NOMO-1 treated with dmso at 0.1 percent for 144 hours (cell line): ENCODE data around the gene TMEM41B.
"Not testable (repeated sequence)": the region's sequence is repeated elsewhere in the genome, so short reads cannot be mapped to it uniquely, and the experiment has no call there.

Source experiments
- DNase-seq: peaks from one replicate; lab custom pipeline; 2025; ENCODE audit not compliant: unreplicated experiment; lab: John Stamatoyannopoulos, UW

The TMEM41B gene, protein sequence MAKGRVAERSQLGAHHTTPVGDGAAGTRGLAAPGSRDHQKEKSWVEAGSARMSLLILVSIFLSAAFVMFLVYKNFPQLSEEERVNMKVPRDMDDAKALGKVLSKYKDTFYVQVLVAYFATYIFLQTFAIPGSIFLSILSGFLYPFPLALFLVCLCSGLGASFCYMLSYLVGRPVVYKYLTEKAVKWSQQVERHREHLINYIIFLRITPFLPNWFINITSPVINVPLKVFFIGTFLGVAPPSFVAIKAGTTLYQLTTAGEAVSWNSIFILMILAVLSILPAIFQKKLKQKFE

DNA sequence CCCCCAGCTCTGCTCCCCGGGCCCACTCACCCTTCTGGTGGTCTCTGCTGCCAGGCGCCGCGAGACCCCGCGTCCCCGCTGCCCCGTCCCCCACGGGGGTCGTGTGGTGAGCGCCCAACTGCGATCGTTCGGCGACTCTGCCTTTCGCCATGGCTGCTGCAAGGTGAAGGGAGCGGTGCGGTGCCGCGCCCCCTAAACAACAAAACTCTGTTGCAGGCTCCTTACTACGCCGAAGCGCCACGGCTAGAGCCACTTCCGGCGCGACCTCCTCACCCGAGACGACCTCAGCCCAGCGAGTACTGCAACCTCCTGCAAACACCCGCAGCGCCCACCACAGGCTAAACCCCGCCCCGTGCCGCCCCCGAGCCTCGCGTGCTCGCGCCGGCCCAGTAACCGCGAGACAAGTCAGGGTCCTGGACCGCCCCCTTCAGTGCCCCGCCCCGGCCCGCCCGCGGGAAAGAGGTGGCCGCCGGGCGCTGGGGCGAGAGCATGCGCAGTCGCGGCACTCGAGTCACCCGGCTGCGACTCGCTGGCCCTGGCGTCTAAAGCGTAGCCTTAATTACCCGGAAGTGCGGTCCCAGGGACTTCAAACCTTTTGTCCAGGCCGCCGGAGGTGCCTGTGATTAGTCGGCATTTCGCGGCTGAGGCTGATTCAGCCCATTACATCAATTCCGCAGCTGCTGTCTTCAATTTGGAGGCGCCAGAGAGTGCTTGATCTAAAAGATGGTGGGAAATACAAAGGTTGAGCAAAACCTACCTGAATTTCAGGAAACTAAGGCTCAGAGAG, at the start of gene TMEM41B:
TSS of gene TMEM41B (minus strand) at position 303 of the 787 bp plus-strand sequence. CDS start at position 151, 152 bp downstream.
- DNase-seq, result peak; percentile 97

DNA sequence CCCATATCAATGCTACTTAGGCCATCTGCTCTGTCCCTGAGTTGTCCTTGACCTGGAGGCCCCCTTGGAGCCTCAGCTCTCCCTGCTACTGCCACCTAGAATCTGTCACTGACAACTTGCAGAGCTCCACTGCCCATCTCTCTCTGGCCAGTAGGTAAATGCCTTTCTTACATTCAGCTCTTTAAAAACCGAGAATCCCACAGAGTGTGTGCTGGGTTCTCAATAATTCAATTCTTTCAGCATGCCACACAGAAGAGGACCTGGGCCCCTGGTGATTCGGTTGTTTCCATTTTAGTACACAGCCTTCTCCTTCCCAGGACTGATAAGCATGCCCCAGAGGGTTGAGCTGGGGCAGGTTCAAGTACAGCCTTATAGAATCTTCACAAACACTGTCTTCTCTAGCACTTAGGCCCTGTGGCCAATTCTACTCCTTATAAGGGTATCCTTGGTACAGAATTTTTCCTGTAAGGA, 48.0 kb upstream of the TMEM41B start:
- no peak for DNase-seq

DNA sequence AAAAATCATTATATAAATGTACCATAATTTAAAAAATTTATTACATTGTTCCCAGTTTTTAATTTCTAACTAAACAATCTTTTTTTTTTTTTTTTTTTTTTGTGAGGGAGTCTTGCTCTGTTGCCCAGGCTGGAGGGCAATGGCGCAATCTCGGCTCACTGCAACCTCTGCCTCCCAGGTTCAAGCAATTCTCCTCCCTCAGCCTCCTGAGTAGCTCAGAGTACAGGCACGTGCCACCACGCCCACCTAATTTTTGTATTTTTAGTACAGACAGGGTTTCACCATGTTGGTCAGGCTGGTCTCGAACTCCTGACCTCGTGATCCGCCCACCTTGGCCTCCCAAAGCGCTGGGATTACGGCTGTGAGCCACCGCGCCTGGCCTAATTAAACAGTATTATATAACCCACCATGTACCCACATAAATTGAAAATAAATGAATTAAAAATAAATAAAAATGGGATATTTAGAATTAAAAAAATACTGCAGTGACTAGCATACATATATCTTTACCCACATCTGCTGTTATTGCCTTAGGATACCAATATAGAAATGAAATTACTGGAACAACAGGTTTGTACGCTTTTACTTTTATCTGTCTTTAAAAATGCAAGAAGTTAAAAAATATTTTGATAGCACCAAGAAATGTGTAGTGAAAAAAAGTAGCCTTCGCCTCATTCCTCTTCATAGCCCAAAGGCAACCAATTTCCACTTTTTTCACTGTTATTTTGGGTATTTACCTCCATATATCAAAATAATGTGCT, 46.6 kb upstream of the TMEM41B start:
- not testable (repeated sequence) for DNase-seq

DNA sequence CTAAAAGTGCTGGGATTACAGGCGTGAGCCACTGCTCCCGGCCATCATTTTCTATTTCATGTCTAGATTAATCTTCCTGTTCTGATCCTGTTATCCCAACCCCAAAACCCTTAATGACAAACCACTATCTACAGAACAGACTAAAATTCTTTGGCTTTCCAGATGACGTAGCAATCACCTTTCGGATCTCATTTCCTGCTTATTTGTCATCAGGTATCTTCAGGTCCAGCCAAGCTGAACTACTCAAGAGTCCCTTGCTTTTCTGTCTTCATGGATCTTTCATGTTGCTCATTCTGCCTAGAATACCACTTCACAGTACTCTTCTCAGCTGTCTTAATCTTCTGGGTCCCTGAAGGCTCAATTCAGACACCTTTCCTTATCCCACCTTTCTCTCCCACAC, 42.6 kb upstream of the TMEM41B start:
- DNase-seq, result no peak

DNA sequence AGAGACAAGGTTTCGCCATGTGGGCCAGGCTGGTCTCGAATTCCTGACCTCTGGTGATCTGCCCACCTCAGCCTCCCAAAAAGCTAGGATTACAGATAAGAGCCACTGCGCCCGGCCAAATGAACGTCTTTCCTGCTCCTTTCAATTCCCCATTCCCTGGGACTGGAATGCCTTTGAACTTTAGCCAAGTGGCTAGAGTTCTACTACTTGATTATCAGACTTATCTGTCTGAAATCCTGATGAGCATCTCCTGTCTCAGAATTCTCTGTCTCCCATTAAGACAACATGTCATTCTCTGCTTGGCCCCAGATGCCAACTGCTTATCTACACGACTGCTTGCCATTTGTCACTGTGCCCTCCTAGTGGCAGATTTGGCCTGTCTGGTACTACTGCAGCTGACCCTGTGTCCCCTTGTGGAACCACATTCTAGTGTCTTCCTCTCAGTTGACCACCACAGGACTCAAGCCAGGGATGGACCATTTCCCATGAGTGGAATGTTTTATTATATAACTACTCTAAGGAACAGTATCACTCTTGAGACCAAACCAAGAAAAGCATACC, 37.0 kb upstream of the TMEM41B start:
- DNase-seq, result no peak

DNA sequence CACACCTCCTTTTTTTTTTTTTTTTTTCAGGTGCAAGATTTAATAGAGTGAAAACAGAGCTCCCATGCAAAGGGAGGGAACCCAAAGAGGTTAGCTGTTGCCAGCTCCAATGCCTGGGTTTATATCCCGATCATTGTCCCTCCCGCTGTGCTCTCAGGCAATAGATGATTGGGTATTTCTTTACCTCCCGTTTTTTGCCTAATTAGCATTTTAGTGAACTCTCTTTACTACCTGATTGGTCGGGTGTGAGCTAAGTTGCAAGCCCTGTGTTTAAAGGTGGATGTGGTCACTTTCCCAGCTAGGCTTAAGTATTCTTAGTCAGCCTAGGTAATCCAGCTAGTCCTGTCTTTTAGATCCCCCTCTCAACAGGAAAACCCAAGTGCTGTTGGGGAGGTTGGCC, 33.4 kb upstream of the TMEM41B start:
- not testable (repeated sequence) for DNase-seq

DNA sequence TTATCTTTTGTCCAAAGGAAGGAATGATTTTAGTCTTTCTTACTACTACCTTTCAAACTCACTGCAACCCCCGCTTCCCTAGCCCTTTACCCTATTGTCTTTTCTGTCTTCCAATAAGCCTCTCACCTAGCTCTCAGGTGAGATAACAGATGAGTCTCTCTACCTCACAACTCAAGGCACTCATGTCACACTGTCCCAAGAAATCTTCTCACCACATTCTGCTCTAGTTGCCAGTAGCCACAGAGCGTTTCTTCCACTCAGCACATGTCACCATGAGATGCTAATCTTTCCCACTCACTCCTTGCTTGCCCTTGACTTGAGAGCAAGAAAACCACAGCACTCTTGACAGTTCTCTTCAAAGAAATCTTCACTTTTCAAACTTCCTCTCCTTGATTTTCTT, 32.7 kb upstream of the TMEM41B start:
- no peak for DNase-seq

DNA sequence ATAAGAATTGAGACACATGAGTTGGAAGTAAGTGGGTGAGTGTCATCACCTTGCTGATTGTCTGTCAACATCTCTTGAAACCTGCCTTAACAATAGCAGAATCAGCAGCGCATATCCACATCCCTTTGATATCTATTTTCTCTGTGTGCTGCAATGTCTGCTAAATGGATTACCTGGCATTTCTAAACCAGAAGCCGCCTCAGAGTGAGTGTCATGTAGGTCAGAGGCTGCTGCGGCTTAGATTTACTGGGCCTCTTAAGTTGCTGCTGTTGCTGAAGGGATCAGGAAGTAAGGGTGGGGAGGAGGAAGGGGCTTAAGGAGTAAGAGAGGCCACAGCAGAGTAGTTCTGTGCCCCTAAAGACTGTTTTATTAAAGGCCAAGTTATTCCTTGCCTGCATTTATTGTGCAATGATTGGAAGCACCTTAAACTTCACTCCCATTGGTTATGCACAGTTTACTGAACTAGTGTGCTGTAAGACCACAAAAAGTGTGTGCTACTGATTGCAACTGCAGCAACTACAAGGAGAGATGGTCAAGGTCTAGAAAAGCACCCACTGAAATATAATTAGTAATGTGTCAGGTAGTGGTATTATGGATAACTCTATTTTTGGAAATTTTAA, 29.8 kb upstream of the TMEM41B start:
- DNase-seq, result no peak

DNA sequence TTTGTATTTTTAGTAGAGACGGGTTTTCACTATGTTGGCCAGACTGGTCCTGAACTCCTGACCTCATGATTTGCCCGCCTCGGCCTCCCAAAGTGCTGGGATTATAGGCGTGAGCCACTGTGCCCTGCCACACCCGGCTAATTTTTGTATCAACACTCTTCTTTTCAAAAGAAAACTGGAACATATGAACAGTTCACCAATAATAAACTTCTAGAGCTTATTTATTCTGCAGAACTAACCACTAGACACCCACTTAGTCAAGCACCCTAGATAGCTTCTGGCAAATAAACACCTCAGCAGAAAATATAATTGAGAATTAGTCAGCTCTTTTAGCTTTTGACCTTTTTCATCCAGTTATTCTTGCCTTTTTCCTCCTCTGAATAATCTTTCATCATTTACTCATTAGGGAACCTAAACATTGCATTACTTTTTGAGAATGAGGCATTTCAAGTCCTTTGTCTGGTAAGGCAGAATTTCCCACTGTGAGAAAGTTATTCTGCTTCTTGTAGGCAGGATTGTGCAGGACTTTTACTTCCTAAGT, 27.3 kb upstream of the TMEM41B start:
- no peak for DNase-seq

DNA sequence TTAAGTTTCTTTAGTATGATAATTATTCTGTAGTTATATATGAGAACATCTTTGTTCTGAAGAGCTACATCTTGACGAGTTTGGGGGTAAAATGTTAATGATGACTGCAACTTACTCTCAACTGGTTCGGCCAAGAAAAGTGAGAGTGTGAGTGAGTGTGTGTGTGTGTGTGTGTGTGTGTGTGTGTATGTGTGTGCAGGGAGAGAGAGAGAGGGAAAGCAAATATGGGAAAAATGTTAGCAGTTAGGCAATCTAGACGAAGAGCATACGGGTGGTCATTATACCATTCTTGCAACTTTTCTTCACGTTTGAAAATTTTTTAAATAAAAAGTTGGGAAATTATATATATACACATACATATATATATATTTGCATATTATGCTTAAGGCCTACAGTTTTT, 18.3 kb upstream of the TMEM41B start:
- DNase-seq, result no peak

DNA sequence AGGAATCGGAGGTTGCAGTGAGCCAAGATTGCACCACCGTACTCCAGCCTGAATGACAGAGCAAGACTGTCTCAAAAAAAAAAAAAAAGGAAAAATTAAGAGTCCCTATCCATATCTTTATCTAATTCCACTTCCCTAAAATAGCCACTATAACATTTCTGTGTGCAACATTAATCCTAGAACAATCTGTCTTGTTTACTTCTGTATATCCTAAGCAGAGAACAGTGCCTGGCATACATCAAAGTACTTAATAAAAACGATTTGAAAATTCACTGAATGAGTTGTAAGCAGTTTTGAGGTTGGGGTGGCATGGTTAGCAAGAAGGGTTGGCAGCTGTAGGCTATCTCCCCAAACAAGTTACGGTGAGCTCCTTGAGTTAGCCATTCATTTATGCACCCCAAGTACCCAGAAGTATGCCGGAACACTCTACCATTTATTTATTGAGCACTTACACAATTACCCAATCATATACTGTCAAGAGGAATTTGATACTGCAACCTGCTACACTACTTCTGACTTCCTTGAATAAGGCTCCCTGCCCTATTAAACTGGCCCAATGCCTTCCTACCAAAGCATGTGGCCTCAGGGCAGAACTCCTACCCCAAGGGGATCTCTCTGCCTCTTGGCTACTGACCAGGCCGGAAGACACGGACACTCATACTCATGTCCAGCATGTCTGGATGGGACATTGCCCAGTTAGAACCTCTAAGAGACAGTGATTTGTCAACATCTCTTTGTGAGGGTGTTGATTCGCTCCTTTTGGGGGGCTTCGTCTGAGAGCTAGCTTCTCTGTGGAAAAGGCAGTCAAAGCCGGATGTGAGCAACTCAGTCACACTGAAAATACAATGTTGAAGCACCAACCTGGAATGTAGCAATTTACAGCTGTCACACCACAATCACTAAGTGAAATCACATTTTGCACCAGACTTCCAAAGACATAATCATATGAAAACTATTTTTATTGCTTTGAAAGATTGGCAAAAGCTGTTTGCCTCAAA, 16.3 kb upstream of the TMEM41B start:
- DNase-seq, result no peak

DNA sequence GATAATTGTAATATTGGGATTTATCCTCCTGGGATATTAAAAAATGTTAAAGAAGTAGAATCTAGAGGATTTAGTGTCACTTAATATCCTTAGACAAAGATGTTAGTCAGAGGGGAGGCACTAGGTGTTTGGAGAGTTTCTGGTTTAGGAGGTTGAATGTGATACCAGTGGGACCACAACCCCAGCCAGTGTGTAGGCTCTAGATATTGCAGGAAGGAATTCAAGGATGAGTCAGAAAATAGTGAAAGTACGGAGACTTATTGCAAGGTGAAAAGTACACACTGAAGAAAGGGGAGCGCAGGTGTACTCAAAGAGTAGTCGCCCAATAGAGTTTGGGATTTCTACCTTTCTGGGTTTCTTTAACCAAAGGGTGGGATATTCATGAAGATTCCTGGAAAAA, 5.7 kb upstream of the TMEM41B start:
- no peak for DNase-seq

DNA sequence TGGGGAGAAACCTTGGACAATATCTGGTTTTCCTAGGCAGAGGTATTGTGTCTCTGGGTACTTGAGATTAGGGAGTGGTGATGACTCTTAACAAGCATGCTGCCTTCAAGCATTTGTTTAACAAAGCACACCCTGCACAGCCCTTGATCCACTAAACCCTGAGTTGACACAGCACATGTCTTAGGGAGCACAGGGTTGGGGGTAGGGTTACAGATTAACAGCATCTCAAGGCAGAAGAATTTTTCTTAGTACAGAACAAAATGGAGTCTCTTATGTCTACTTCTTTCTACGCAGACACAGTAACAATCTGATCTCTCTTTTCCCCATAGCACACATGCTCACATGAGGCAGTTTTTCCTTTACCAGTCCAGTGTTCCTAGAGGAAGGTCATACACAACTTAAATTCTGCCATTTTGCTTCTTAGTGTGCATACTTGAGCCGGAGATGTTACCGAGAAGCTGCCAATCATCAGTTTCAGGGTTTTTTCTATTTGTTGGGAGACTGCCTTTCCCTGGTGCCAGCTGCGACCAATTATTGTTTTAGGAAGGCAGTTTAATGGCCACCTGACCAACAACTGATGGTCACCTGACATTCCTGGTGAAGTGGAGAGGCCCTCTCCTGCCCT, 5.1 kb upstream of the TMEM41B start:
- DNase-seq, result not testable (repeated sequence)

DNA sequence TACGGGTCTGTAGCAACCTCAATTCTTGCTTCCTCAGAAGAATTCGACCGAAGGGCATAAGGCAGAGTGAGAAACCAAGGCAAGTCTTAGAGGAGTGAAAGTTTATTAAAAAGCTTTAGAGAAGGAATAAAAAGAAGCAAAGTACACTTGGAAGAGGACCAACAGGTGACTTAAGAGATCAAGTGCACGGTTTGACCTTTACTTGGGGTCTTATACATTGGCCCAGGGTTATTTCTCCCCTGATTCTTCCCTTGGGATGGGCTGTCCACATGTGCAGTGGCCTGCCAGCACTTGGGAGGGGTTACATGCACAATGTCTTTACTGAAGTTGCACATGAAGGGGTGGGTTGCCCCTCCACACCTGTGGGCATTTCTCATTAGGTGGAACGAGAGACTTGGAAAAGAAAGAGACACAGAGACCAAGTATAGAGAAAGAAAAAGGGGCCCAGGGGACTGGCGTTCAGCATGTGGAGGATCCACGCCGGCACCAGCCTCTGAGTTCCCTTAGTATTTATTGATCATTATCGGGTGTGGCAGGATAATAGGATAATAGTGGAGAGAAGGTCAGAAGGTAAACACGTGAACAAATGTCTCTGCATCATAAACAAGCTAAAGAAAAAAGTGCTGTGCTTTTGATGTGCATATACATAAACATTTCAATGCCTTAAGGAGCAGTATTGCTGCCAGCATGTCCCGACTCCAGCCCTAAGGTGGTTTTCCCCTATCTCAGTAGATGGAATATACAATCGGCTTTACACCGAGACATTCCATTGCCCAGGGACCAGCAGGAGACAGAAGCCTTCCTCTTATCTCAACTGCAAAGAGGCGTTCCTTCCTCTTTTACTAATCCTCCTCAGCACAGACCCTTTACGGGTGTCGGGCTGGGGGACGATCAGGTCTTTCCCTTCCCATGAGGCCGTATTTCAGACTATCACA, 4.3 kb upstream of the TMEM41B start:
- DNase-seq, result not testable (repeated sequence)

DNA sequence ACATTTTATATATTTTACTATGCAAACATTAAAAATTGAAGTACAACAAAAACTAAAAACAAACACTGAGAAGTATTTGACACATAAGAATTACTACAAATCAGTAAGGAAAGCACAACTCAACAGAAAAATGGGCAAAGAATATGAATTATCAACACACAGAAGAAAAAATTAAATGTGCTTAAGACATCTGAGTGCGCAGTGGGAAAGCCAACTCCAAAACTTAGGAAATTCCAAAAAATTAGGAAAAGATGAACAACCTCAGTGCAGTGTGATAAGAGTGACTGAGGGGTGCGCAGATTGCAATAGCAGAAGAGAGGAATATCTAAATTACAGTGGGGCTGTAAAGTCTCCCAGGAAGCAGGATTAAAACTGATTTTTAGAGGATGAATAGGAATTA, 1.9 kb upstream of the TMEM41B start:
- DNase-seq, result no peak

DNA sequence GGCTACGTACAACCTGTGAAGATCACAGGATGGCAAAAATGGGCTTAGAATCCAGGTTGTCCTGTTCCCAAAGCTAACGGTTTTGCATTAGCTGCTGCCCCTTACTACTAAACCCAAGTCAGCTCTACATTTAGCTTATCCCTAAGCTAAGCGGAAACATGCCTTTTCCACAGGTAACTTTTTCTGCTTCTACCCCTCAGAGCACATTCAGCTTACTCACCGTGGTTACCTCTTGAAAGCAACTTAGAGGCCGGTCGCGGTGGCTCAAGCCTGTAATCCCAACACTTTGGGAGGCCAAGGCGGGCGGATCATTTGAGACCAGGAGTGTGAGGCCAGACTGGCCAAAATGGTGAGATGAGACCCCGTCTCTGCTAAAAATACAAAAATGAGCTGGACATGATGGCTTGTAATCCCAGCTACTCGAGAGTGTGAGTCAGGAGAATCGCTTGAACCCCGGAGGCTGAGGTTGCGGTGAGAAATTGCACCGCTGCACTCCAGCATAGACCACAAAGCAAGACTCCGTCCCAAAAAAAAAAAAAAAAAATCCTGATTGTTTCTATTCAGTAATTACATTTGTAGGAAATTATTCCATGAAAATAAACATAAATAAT, 790 bp upstream of the TMEM41B start:
- DNase-seq, result no peak

DNA sequence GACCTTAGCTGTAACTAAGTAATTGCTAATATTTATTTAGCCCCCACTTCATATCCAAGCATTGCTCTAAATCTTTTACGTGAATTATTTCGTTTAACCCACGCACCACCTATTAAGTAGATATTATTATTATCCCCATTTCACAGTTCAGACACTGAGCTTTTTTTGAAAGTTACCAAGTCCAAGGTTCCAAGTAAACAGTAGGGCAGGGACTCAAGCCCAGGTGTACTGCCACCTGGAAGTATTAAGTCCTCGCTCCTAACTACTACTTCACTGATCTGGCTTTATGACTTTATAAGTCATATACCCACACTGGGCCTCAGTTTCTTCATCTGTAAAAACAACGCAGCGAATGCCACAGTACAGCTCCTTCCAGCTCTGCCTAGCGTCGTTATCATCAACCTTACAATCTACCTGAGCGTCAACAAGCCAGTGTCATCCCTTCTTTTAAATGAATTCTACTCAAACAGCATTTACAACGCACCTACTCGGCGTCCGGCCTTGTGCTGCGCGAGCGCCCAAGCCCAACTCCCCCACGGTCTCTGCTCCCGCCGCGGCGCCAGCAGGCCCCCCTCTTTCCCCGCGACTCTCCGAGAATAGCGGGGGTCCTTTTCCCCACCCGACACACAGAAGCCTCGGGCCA, 624 bp downstream of the TMEM41B start:
- DNase-seq, result no peak
